Adrenal gland (tissue), 12 donors: ENCODE measurements around the gene FBXW8. TPM values are rescaled to one million over a fixed set of nuclear protein-coding genes. Genes with fewer than 3 reads are reported as not detected.

Experiments used
- DNase-seq, 7 donors: peaks; one replicate each; pipeline ENCODE4 v3.0.0-alpha.2; 2019 to 2020
- H3K27ac ChIP-seq, 5 donors: fragments of 200-600 bp; sonication (generic) in 4 of 5; 1 replicate in 3 of 5; 2 replicates in 2 of 5; pipeline versions ENCODE4 v1.5.1 to v1.8.0; 2016 to 2020; ENCODE audit warnings: mild to moderate bottlenecking in 1 of 5
- H3K27me3 ChIP-seq: fragments of 200-600 bp; 2 replicates; pipeline ENCODE4 v1.8.0; 2021
- H3K36me3 ChIP-seq, 2 donors: fragments of 200-600 bp; replicated peaks in 1 of 2; 1 replicate in 1 of 2; 2 replicates in 1 of 2; pipeline versions ENCODE4 v1.5.1 to v1.8.0; 2018 to 2022
- H3K4me1 ChIP-seq, 2 donors: fragments of 200-600 bp; replicated peaks in 1 of 2; 1 replicate in 1 of 2; 2 replicates in 1 of 2; pipeline versions ENCODE4 v1.5.1 to v1.8.0; 2018 to 2021
- H3K4me3 ChIP-seq, 4 donors: fragments of 200-600 bp; sonication (generic) in 3 of 4; one replicate each; pipeline ENCODE4 v1.5.1; 2016 to 2018
- H3K9me3 ChIP-seq, 3 donors: fragments of 200-600 bp; sonication (generic) in 1 of 3; replicated peaks in 1 of 3; 1 replicate in 2 of 3; 2 replicates in 1 of 3; pipeline versions ENCODE4 v1.5.1 to v1.8.0; 2016 to 2021
- POLR2A ChIP-seq, 2 donors: fragments of 450-650 bp; IDR thresholded peaks; one replicate each; pipeline ENCODE4 v1.6.1; 2017; ENCODE audit warnings: antibody characterized with exemption in 2 of 2, mild to moderate bottlenecking in 2 of 2, moderate library complexity in 1 of 2
- WGBS, 4 donors: extraction: QIAGEN DNeasy Blood & Tissue Kit in 2 of 4; methylation state at CpG; one replicate each; pipeline versions ENCODE4 v1.1.5 to v1.1.7; 2013 to 2017; 5-methylcytosine and 5-hydroxymethylcytosine counted together
- intact Hi-C, 2 donors: fragments of 100-400 bp; cut with DNase I; formaldehyde crosslinking; loops; one replicate each; pipeline versions ENCODE4 v1.14.1 to v1.15.0; 2022 to 2023
- polyA plus RNA-seq, 3 donors: library from polyadenylated mRNA; stranded (reverse); fragments of 200-250 nt in 2 of 3; fragments of 350-450 nt in 1 of 3; fragmentation: Illumina TruSeq in 1 of 3; extraction: RNeasy Lipid Tissue Mini Kit (QIAGEN cat#74804) in 1 of 3; gene quantifications; one replicate each; pipeline ENCODE4 v1.2.3, GENCODE V29; 2013 to 2014
- total RNA-seq, 9 donors: library from RNA; depleted of rRNA in 4 of 9; stranded (reverse); fragments of >200 nt in 4 of 9; fragments of 120-200 nt in 1 of 9; fragmentation: NEBNext Ultra II Directional in 1 of 9; extraction: Animal tissue kit (Norgen Biotek cat#: 25700) in 1 of 9; gene quantifications; one replicate each; pipeline versions ENCODE4 v1.1.0 to v1.2.4, GENCODE V29; 2013 to 2023
- TF ChIP-seq, protein P1 (sequence below), 6 experiments: fragments of 450-650 bp in 4 of 6; fragments of 200-600 bp in 2 of 6; sonication (generic) in 1 of 6; IDR thresholded peaks; 1 replicate in 5 of 6; 2 replicates in 1 of 6; pipeline versions ENCODE4 v1.5.1 to v1.8.0; 2016 to 2021; ENCODE audit warnings: antibody characterized with exemption in 6 of 6, mild to moderate bottlenecking in 2 of 6, moderate library complexity in 1 of 6
- donor health status: healthy with polysubstance abuse.
- donor health status: Bipolar disorder and iron deficiency.
- donor health status: DM: yes; HTN: yes; CAD: no.
- donor health status: DM: no; HTN: no; CAD: no.
- donor health status: DM: no; HTN: no; CAD: no.
- donor health status: DM: yes; HTN: yes; CAD: no.

FBXW8 gene
- total and polyA plus RNA-seq, 12 donors: 2.9 to 19.1 (median 14.3) TPM

- H3K9me3 ChIP-seq: no peaks in the 10 kb centered on the region
- no peak overlapping the region for H3K4me3 ChIP-seq
- intact Hi-C loops: no loop called here
- no peak for DNase-seq
- H3K27me3 ChIP-seq: peaks cover 50% of the 10 kb centered on the region
- H3K4me1 ChIP-seq: peaks cover 12 to 16% of the 10 kb centered on the region in 2 donors
- TF ChIP-seq, protein P1, sequence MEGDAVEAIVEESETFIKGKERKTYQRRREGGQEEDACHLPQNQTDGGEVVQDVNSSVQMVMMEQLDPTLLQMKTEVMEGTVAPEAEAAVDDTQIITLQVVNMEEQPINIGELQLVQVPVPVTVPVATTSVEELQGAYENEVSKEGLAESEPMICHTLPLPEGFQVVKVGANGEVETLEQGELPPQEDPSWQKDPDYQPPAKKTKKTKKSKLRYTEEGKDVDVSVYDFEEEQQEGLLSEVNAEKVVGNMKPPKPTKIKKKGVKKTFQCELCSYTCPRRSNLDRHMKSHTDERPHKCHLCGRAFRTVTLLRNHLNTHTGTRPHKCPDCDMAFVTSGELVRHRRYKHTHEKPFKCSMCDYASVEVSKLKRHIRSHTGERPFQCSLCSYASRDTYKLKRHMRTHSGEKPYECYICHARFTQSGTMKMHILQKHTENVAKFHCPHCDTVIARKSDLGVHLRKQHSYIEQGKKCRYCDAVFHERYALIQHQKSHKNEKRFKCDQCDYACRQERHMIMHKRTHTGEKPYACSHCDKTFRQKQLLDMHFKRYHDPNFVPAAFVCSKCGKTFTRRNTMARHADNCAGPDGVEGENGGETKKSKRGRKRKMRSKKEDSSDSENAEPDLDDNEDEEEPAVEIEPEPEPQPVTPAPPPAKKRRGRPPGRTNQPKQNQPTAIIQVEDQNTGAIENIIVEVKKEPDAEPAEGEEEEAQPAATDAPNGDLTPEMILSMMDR (IDR thresholded peaks at IDR 0.05): peak in 2 of 6 experiments; percentile 9 to 21
- TF ChIP-seq POLR2A (IDR thresholded peaks at IDR 0.05): no peak
- no peak overlapping the region for H3K27ac ChIP-seq
- WGBS, 4 donors: 40 to 50% (median 42%) methylated on average over 6 of the region's 6 CpGs
- H3K36me3 ChIP-seq: no peaks in the 10 kb centered on the region
These were observed 28.0 kb upstream of the FBXW8 start for GRCh38 chr12:116882742-116883141.

DNA sequence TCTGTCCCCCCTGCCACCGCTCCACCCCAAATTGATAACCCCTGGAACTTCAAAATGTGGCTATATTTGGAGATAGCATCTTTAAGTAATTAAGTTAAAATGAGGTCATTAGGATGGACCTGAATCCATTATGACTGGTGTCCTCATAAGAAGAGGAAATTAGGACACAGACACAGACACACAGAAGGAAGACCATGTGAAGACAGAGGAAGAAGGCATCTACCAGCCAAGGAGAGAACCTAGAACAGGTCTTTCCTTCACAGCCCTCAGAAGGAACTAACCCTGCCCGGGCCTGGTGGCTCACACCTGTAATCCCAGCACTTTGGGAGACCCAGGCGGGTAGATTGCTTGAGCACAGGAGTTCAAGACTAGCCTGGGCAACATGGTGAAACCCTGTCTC is 25.9 kb upstream of the FBXW8 start:
- Histone ChIP-seq H3K9me3 (no peaks in the 10 kb centered on the region), H3K36me3 (no peaks in the 10 kb centered on the region), H3K4me3 (no peak overlapping the region), H3K27me3 (peaks cover 29% of the 10 kb centered on the region), H3K27ac (no peak overlapping the region), H3K4me1 (peaks cover 12 to 16% of the 10 kb centered on the region in 2 donors)
- intact Hi-C loops: no loop called here
- no peak for TF ChIP-seq POLR2A (IDR thresholded peaks at IDR 0.05)
- TF ChIP-seq, protein P1 (IDR thresholded peaks at IDR 0.05): no peak
- 75 to 94% (median 90%) methylated on average over 3 of the region's 3 CpGs for WGBS, 4 donors
- no peak for DNase-seq

DNA sequence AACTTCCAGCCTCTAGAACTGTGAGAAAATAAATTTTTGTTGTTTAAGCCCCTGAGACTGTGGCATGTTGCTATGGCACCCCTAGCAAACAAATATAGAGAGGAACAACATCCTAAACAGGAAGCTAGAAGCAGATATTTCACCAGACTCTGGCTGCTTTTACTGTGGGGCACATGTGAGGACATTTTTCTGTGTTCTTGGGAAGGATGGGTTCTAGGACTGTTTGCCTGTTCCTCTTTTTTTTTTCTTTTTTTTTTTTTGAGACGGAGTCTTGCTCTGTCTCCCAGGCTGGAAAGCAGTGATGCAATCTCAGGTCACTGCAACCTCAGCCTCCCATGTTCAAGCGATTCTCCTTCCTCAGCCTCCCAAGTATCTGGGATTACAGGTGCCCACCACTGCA is 25.3 kb upstream of the FBXW8 start:
- TF ChIP-seq POLR2A (IDR thresholded peaks at IDR 0.05): no peak
- TF ChIP-seq, protein P1 (IDR thresholded peaks at IDR 0.05): no peak
- Histone ChIP-seq H3K9me3 (no peaks in the 10 kb centered on the region), H3K36me3 (no peaks in the 10 kb centered on the region), H3K27me3 (peaks cover 26% of the 10 kb centered on the region), H3K4me1 (peaks cover 11 to 13% of the 10 kb centered on the region in 2 donors), H3K27ac (no peak overlapping the region), H3K4me3 (no peak overlapping the region)
- no peak for DNase-seq
- 66 to 82% (median 75%) methylated on average over 2 of the region's 2 CpGs for WGBS, 4 donors
- intact Hi-C loops: no loop called here

DNA sequence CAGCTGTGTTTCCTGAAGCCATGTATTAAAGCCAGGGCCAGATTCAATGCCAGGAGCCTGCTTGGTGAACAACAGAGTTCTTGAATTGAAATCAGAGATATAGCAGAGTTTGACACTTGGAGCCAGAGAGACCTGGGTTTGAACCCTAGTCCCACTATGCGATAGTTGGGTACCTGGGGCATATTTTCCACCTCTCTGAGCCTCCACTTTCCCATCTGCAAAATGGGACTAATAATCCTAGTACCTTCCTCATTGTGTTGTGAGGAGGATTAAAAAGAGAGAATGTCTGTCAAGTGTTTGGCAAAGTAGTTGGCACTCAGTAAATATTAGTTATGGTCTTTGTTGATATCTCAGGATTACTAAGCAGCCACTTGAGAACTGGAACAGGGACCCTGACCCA is 23.5 kb upstream of the FBXW8 start:
- Histone ChIP-seq H3K9me3 (no peaks in the 10 kb centered on the region), H3K27ac (no peak overlapping the region), H3K4me3 (no peak overlapping the region), H3K4me1 (no peaks in the 10 kb centered on the region), H3K27me3 (peaks cover 17% of the 10 kb centered on the region), H3K36me3 (no peaks in the 10 kb centered on the region)
- 73 to 97% (median 87%) methylated on average over 1 of the region's 1 CpG for WGBS, 4 donors
- TF ChIP-seq, protein P1 (IDR thresholded peaks at IDR 0.05): no peak
- no peak for TF ChIP-seq POLR2A (IDR thresholded peaks at IDR 0.05)
- intact Hi-C loops: no loop called here
- DNase-seq: no peak
